ENCODE results near the gene STARD6. TPM values are rescaled to one million over a fixed set of nuclear protein-coding genes. Genes with fewer than 3 reads are reported as not detected.

The STARD6 gene
- total and polyA plus RNA-seq, 2 donors from 2014 or later = 0.19 TPM; not detected in 1

DNA sequence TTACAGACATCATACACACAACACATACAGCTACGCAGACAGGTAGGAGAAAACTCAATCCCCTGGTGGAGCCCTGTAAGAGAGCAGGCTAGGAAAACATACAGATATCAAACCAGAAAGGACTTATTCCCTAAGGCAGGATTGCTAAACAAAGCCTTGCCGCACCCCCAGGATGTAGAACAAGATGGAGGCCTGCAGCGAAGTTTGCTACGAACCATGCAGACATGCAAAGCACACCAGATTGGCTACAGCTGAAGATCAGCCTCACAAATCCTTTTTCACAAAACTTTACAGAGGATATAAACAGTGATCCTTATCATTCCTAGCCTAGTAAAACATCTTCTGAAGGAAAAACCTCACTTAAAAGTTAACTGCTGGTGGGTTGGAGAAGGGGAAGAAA, 28.4 kb upstream of the STARD6 start:
- DNase-seq (no peak), FAIRE-seq (no peak)
- no peaks in the 10 kb centered on the region for H3K9me3 ChIP-seq (ENCODE audit: control insufficient read depth in 2 of 3, insufficient read depth in 1 of 3, low read length in 3 of 3)
- no peak overlapping the region for H3K9ac ChIP-seq (ENCODE audit: low read length in 3 of 3)
- TF ChIP-seq, protein P1, sequence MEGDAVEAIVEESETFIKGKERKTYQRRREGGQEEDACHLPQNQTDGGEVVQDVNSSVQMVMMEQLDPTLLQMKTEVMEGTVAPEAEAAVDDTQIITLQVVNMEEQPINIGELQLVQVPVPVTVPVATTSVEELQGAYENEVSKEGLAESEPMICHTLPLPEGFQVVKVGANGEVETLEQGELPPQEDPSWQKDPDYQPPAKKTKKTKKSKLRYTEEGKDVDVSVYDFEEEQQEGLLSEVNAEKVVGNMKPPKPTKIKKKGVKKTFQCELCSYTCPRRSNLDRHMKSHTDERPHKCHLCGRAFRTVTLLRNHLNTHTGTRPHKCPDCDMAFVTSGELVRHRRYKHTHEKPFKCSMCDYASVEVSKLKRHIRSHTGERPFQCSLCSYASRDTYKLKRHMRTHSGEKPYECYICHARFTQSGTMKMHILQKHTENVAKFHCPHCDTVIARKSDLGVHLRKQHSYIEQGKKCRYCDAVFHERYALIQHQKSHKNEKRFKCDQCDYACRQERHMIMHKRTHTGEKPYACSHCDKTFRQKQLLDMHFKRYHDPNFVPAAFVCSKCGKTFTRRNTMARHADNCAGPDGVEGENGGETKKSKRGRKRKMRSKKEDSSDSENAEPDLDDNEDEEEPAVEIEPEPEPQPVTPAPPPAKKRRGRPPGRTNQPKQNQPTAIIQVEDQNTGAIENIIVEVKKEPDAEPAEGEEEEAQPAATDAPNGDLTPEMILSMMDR (IDR thresholded peaks at IDR 0.05; ENCODE audit: borderline replicate concordance, extremely low read depth, insufficient read depth) = no peak
- no peaks in the 10 kb centered on the region for H3K36me3 ChIP-seq (ENCODE audit: control insufficient read depth in 2 of 3, insufficient read depth in 3 of 3, low read length in 3 of 3)
- intact Hi-C loops (cut with DNase I) = no loop called here
- no peaks in the 10 kb centered on the region for H3K4me1 ChIP-seq (ENCODE audit: control insufficient read depth in 2 of 3, insufficient read depth in 2 of 3, low read depth in 1 of 3, low read length in 3 of 3)
- no peak overlapping the region for H3K4me3 ChIP-seq (ENCODE audit: low read length in 3 of 3)
- no peaks in the 10 kb centered on the region for H3K27me3 ChIP-seq (ENCODE audit: control insufficient read depth, insufficient read depth, low read length)
- no peak overlapping the region for H3K27ac ChIP-seq (ENCODE audit: low read depth in 2 of 2, low read length in 2 of 2)

DNA sequence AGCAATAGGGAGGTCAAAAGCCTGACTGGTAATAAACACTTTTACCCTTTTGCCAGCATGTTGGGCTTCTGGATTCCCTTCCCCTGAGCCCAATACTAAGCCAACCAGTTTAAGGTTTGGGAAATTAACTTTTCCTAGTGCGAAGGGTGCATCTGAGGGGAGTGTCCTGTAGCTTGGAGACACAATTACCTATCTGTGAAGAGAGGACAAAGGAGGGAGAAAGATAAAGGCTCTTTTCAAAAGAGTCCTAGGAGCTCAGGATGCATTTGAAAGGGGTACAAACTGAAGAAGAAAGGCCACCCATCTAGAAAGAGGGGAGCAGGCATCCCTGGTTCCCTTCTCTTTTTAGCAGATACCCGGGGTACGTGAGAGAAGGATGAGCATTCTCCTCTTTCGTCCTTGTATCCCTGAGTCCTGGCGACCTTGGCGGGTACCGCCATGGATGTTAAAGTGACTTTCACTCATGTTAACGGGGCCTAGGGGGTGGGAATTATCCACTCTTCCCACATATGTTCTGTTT, 25.1 kb upstream of the STARD6 start:
- Histone ChIP-seq H3K4me1 (ENCODE audit: control insufficient read depth in 2 of 3, insufficient read depth in 2 of 3, low read depth in 1 of 3, low read length in 3 of 3) (no peaks in the 10 kb centered on the region), H3K36me3 (ENCODE audit: control insufficient read depth in 2 of 3, insufficient read depth in 3 of 3, low read length in 3 of 3) (no peaks in the 10 kb centered on the region), H3K4me3 (ENCODE audit: low read length in 3 of 3) (no peak overlapping the region), H3K27me3 (ENCODE audit: control insufficient read depth, insufficient read depth, low read length) (no peaks in the 10 kb centered on the region), H3K9ac (ENCODE audit: low read length in 3 of 3) (no peak overlapping the region), H3K27ac (ENCODE audit: low read depth in 2 of 2, low read length in 2 of 2) (no peak overlapping the region), H3K9me3 (ENCODE audit: control insufficient read depth in 2 of 3, insufficient read depth in 1 of 3, low read length in 3 of 3) (no peaks in the 10 kb centered on the region)
- intact Hi-C loops (cut with DNase I) = no loop called here
- FAIRE-seq = no peak
- DNase-seq = no peak
- TF ChIP-seq, protein P1 (IDR thresholded peaks at IDR 0.05; ENCODE audit: borderline replicate concordance, extremely low read depth, insufficient read depth) = no peak

DNA sequence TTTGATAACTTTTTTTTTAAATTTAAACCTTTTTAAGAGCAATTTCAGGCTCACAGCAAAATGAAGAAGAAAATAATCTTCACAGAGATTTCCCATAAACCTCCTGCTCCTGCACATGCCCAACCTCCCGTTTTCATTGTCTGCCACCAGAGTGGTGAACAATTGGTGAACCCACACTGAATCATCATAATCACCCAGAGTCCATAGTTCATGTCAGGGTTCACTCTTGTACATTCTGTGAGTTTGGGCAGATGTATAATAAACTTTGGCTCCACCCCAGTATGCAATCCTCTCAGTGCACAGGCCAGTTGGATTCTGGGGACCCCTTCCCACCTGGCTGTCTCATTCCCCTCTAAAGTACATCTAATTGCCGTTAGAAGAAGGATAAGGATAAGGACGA, 24.4 kb upstream of the STARD6 start:
- H3K4me3 ChIP-seq (ENCODE audit: low read length in 3 of 3) = no peak overlapping the region
- no peaks in the 10 kb centered on the region for H3K27me3 ChIP-seq (ENCODE audit: control insufficient read depth, insufficient read depth, low read length)
- no peaks in the 10 kb centered on the region for H3K36me3 ChIP-seq (ENCODE audit: control insufficient read depth in 2 of 3, insufficient read depth in 3 of 3, low read length in 3 of 3)
- DNase-seq (no peak), FAIRE-seq (no peak)
- H3K9me3 ChIP-seq (ENCODE audit: control insufficient read depth in 2 of 3, insufficient read depth in 1 of 3, low read length in 3 of 3) = no peaks in the 10 kb centered on the region
- intact Hi-C loops (cut with DNase I) = no loop called here
- H3K27ac ChIP-seq (ENCODE audit: low read depth in 2 of 2, low read length in 2 of 2) = no peak overlapping the region
- TF ChIP-seq, protein P1 (IDR thresholded peaks at IDR 0.05; ENCODE audit: borderline replicate concordance, extremely low read depth, insufficient read depth) = no peak
- H3K9ac ChIP-seq (ENCODE audit: low read length in 3 of 3) = no peak overlapping the region
- no peaks in the 10 kb centered on the region for H3K4me1 ChIP-seq (ENCODE audit: control insufficient read depth in 2 of 3, insufficient read depth in 2 of 3, low read depth in 1 of 3, low read length in 3 of 3)

DNA sequence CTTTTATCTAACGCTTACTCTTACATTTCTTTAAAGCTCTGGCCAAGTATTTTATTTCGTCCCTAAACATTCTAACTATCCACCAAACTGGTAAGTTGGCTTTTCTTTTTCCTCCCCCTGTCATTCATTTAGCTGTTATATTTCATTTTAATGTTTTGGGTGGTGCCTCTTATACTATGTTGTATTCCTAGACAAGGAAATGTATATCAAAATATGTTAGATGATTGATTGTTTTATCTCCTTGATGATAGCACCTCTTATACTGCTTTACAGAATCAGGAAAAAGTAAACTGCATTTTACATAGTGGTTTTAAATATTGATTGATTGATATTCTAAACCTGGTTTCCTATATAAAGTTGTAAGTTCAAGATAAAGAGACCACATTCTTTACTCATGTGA, 24.0 kb upstream of the STARD6 start:
- no peaks in the 10 kb centered on the region for H3K9me3 ChIP-seq (ENCODE audit: control insufficient read depth in 2 of 3, insufficient read depth in 1 of 3, low read length in 3 of 3)
- no peaks in the 10 kb centered on the region for H3K27me3 ChIP-seq (ENCODE audit: control insufficient read depth, insufficient read depth, low read length)
- no peak overlapping the region for H3K27ac ChIP-seq (ENCODE audit: low read depth in 2 of 2, low read length in 2 of 2)
- no peak overlapping the region for H3K4me3 ChIP-seq (ENCODE audit: low read length in 3 of 3)
- no peaks in the 10 kb centered on the region for H3K36me3 ChIP-seq (ENCODE audit: control insufficient read depth in 2 of 3, insufficient read depth in 3 of 3, low read length in 3 of 3)
- DNase-seq (no peak), FAIRE-seq (no peak)
- H3K9ac ChIP-seq (ENCODE audit: low read length in 3 of 3) = no peak overlapping the region
- H3K4me1 ChIP-seq (ENCODE audit: control insufficient read depth in 2 of 3, insufficient read depth in 2 of 3, low read depth in 1 of 3, low read length in 3 of 3) = no peaks in the 10 kb centered on the region
- intact Hi-C loops (cut with DNase I) = no loop called here
- TF ChIP-seq, protein P1 (IDR thresholded peaks at IDR 0.05; ENCODE audit: borderline replicate concordance, extremely low read depth, insufficient read depth) = no peak

All from kidney (tissue), 14 donors.